Subcutaneous adipose tissue (tissue), 4 donors: ENCODE data around the gene GPR161. TPM values are rescaled to one million over a fixed set of nuclear protein-coding genes. Genes with fewer than 3 reads are reported as not detected.

Experiments used
- total RNA-seq, 4 donors: library from RNA; depleted of rRNA; stranded (reverse); fragments of >200 nt; gene quantifications; one replicate each; pipeline ENCODE4 v1.1.0, GENCODE V29; 2016
- TF ChIP-seq, protein P1 (sequence below): fragments of 450-650 bp; IDR thresholded peaks from one replicate; pipeline ENCODE4 v1.5.1; 2016; ENCODE audit warnings: low read depth, mild to moderate bottlenecking, control low read depth, antibody characterized with exemption, moderate library complexity

Gene GPR161
- total RNA-seq, result 1 to 10 TPM; 3.1 to 7.5 (median 4.4) TPM

DNA sequence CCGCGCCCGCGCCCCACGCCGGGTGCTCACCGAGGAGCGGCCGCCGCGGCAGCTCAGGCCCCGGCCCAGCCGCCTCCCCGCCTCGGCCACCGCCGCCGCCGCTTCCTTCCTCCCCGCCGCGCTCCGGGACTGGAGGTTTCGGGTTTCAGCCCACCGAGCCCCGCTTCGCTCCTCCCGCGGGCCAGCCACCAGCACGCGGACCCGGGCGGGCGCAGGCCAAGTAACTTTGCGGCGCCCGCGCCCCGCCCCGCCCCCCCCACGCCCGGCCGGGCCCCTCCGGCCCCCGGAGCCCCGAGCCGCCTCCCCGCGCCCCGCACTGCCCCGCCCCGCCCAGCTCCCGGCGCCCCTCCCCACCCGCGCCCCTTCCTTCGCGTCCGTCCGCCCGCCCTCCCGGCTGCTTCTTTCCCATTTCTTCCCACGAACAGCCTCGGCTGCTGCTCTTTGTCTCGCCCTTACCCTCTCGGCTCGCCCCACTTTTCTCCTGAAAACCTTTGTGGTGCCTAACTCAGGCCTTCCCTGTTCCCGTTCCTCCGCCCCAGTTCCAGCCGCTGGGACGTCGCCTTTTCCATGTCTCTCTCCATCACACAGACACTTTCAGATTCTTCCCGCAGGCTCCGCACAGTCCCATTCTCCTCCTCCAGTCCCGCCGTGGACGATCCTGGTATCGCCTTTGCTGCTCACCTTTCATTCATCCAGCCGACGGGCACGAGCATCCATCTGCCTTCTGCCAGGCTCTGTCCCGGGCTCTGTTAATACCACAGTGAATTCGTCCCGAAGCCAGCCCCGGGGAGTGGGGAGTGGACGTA, at the start of gene GPR161:
TSS of gene GPR161 (minus strand) at position 222 of the 806 bp plus-strand sequence. CDS start 32,080 bp downstream, outside the sequence.
- TF ChIP-seq, protein P1, sequence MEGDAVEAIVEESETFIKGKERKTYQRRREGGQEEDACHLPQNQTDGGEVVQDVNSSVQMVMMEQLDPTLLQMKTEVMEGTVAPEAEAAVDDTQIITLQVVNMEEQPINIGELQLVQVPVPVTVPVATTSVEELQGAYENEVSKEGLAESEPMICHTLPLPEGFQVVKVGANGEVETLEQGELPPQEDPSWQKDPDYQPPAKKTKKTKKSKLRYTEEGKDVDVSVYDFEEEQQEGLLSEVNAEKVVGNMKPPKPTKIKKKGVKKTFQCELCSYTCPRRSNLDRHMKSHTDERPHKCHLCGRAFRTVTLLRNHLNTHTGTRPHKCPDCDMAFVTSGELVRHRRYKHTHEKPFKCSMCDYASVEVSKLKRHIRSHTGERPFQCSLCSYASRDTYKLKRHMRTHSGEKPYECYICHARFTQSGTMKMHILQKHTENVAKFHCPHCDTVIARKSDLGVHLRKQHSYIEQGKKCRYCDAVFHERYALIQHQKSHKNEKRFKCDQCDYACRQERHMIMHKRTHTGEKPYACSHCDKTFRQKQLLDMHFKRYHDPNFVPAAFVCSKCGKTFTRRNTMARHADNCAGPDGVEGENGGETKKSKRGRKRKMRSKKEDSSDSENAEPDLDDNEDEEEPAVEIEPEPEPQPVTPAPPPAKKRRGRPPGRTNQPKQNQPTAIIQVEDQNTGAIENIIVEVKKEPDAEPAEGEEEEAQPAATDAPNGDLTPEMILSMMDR, result no peak

- TF ChIP-seq, protein P1, result no peak
These were observed 43.4 kb upstream of the GPR161 start for GRCh38 chr1:168180148-168180524.

DNA sequence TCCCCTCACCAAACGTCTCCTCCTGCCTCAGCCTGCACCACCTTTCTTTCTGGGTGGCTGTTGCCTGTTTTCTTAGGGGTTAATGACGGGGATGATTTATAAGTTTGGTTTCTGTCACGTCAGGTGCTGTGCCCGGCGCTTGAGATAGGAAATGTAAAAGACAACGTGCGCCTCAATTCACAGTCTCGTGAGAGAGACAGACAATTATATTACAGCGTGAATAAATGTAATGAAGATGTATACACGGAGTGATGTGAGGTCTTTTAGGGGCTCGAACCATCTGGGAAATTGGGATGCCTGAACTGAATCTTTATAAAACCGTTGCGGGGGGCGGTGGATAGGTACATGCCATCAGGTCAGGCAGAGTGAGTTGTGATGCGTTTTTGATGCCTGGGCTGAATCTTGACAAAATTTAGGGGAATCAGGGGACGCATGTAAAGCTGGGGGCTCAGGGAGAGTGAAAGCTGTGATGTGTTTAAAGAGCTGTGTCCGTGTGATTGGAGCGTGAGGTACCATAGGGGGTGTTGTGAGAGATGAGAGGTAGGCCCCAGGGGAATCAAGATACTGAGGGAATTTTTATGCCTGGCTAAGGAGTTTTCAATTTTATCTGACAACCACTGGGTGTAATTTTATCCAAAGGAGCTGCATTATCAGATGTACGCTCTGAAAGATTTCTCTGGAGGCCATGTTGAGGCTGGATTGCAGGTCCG, 42.9 kb upstream of the GPR161 start:
- TF ChIP-seq, protein P1, result no peak

- TF ChIP-seq, protein P1, result no peak
These were observed 42.1 kb upstream of the GPR161 start, which contains the start of gene TIPRL for GRCh38 chr1:168178638-168179437. TSS of gene TIPRL (plus strand) at chr1:168178962. CDS start at chr1:168179078, 116 bp downstream.

- TF ChIP-seq, protein P1, result no peak
These were observed 41.5 kb upstream of the GPR161 start for GRCh38 chr1:168178227-168178637.

- TF ChIP-seq, protein P1, result no peak
These were observed 35.7 kb upstream of the GPR161 start for GRCh38 chr1:168172250-168172915.
